GM21390 (cell line): ENCODE measurements around the gene C17orf100.
A peak's percentile ranks its signal among the peaks of the same experiment; 100 is the strongest.

Experiments used
- ATAC-seq: cut with Tn5 transposase; IDR thresholded peaks from one replicate; pipeline ENCODE4 v1.9.1; 2021; ENCODE audit not compliant: unreplicated experiment

Gene C17orf100

GRCh38 chr17:6651354-6651918 lies at the start of gene C17orf100, which contains the start of gene MED31:
Gene C17orf100, plus strand, starts transcription at chr17:6651762. Its CDS starts 152 bp downstream, at chr17:6651914.
Gene MED31, minus strand, starts transcription at chr17:6651605. Its CDS starts 77 bp downstream, at chr17:6651528.
- peak; percentile 88 for ATAC-seq

- no peak for ATAC-seq
These were observed 49.4 kb upstream of the C17orf100 start for GRCh38 chr17:6602141-6602540.

GRCh38 chr17:6603744-6604325 lies 47.7 kb upstream of the C17orf100 start:
- ATAC-seq: no peak

- ATAC-seq: no peak
These were observed 46.4 kb upstream of the C17orf100 start for GRCh38 chr17:6605142-6605541.

GRCh38 chr17:6608321-6608720 lies 43.2 kb upstream of the C17orf100 start:
- no peak for ATAC-seq

GRCh38 chr17:6610011-6610410 lies 41.6 kb upstream of the C17orf100 start:
- no peak for ATAC-seq

- no peak for ATAC-seq
These were observed 40.3 kb upstream of the C17orf100 start for GRCh38 chr17:6611231-6611630.

- no peak for ATAC-seq
These were observed 27.6 kb upstream of the C17orf100 start for GRCh38 chr17:6623941-6624340.

- ATAC-seq: no peak
These were observed 24.9 kb upstream of the C17orf100 start for GRCh38 chr17:6626616-6627015.

- ATAC-seq: no peak
These were observed 24.5 kb upstream of the C17orf100 start for GRCh38 chr17:6627019-6627418.

- no peak for ATAC-seq
These were observed 21.2 kb upstream of the C17orf100 start for GRCh38 chr17:6630390-6630789.

GRCh38 chr17:6632530-6632929 lies 19.0 kb upstream of the C17orf100 start:
- no peak for ATAC-seq

GRCh38 chr17:6633263-6633662 lies 18.3 kb upstream of the C17orf100 start:
- ATAC-seq: no peak

- no peak for ATAC-seq
These were observed 15.5 kb upstream of the C17orf100 start for GRCh38 chr17:6636105-6636504.

- ATAC-seq: no peak
These were observed 14.7 kb upstream of the C17orf100 start for GRCh38 chr17:6636616-6637457.

GRCh38 chr17:6637458-6637840 lies 14.1 kb upstream of the C17orf100 start:
- no peak for ATAC-seq

GRCh38 chr17:6638046-6638908 lies 13.3 kb upstream of the C17orf100 start:
- ATAC-seq: no peak

- ATAC-seq: no peak
These were observed 12.5 kb upstream of the C17orf100 start for GRCh38 chr17:6639014-6639585.

- no peak for ATAC-seq
These were observed 11.7 kb upstream of the C17orf100 start for GRCh38 chr17:6639586-6640535.
